GM12872 (cell line): Measurements from ENCODE around the gene GNB1.

ENCODE experiments used
- TF ChIP-seq, protein P1 (sequence below): IDR thresholded peaks from 3 replicates; pipeline ENCODE4 v1.5.1; 2011; ENCODE audit warnings: low read depth, mild to moderate bottlenecking, low read length, moderate library complexity; ENCODE audit not compliant: insufficient read depth

Gene GNB1

DNA sequence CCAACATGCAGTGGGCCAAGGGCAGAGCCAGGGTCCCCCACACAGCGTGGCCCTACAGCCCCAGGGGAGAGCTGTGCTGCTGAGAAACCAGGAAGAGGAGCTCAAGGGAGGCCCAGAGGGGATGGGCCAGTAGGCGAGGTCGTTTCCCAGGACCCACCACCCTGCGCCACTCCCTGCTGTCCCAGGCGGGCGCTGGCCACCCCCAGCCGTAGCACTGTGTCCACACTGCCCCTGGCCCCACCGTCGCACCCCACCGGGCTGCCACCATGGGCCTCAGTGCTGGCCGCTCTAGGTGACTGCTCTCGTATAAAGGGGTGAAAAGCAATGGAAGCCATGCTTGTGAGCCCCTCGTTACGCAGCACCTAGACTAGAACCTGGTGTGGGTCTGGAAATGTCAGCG, 135.0 kb downstream of the GNB1 start:
- TF ChIP-seq, protein P1, sequence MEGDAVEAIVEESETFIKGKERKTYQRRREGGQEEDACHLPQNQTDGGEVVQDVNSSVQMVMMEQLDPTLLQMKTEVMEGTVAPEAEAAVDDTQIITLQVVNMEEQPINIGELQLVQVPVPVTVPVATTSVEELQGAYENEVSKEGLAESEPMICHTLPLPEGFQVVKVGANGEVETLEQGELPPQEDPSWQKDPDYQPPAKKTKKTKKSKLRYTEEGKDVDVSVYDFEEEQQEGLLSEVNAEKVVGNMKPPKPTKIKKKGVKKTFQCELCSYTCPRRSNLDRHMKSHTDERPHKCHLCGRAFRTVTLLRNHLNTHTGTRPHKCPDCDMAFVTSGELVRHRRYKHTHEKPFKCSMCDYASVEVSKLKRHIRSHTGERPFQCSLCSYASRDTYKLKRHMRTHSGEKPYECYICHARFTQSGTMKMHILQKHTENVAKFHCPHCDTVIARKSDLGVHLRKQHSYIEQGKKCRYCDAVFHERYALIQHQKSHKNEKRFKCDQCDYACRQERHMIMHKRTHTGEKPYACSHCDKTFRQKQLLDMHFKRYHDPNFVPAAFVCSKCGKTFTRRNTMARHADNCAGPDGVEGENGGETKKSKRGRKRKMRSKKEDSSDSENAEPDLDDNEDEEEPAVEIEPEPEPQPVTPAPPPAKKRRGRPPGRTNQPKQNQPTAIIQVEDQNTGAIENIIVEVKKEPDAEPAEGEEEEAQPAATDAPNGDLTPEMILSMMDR = no peak

DNA sequence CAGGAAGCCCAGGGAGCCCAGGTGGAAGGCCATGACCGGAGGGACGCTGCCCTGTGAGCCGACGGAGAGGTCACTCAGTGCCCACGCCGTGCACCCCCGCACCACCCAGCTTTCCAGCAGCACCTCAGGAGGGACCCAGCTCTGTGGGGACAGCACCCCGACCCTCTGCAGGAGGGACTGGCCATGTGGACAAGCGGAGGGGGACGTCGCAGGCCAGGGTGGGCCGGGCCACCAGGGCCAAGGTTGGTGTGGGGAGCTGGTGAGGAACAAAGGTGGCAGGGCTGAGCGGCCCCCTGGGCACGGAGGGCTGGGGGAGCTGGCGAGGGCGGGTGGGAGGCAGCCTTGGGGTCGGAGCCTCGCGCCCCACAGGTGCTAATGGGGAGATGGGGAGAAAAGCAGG, 135.5 kb downstream of the GNB1 start:
- TF ChIP-seq, protein P1 = no peak

DNA sequence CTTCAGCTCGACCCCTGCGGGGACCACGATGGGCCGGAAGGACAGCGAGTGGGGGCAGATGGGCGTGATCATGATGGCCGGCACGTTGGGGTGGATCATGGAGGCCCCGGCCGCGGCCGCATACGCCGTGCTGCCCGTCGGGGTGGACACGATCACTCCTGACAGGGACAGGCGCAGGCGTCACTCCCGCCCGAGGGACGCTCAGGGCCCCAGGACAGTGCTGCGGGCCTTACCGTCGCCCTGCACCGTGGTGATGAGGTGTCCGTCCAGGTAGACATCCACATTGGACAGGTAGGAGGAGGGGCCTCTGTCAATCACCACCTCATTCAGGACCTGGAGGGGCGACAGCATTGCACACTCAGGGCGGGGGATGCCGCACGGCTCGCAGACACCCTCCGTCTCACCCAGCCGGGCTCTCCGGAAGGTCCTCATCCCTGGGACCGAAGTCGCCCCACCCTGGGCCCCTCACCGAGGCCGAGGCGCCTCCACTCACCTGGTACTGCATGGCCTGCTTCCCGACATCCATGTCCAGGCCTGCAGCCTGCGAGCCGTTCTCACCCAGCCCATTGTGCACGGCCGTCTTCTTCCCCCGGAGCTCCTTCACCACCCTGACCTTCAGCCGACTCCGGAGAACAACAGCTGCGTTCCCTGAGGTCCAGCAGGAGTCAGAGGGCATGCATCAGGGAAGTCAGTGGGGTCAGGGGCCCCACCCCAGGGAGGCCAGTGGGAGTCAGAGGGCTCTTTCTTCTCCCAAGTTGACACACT, 136.7 kb downstream of the GNB1 start:
- TF ChIP-seq, protein P1 = no peak

DNA sequence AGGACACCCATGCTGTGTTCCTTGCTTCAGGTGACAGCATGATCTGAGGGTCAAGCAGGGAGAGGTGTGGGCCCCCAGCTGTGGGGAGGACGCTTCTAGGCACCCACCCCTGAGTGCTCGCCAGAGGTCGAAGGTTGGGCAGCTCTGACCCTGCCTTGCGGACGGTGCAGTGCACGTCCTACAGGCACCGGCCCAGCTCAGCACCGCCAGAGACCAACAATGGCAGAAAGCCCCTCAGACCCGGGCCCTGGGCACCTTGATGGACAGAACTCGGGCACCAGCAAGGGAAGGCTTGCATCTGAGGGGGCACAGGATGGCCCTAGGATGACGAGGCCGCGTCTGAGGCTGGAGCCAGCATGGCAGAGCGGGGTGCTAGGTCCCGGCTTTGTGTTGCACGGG, 137.3 kb downstream of the GNB1 start:
- TF ChIP-seq, protein P1 = no peak

DNA sequence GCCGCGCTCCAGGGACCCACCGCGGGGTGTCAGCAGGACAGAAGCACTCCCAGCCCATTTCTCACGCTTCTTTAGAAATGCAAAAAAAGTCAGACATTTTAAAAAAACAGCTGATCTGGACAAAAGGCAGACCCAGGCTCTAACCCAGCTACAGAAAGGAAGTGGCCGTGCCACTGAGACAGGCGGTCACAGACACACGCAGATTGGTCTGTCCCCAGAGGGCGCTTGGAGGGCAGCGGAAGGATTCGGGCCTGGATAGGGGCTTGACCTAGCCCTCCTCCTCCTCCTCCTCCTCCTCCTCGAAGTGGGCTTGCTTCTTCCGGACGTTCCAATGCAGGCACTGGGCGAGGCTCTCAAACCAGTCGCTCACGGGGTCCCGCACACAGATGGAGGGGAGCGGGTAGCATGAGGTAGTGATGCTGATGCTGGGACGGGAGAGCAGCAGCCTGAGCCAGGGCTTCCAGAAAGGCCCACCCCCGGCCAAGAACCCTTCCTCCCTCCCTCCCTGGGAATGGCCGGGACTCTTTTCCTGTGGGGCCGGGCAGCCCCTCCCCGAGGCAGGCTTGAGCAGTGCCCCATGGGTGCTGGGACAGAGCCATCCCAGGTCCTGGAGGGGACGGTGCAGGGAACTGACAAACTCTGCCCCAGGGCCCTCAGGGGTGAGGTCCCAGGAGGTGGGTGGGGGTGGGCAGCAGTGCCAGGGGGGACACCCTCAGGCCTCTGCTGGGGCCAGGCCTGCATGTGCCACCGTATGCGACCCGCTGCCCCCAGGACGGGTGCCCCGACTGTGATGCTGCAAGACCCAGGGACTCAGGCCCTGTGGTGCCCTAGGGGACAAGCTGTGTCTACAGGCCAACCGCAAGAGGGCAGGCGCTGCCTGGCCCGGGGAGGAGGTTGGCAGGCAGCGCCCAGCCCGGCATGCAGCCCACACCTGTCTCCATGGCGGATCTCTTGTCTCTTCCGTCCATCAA, 138.0 kb downstream of the GNB1 start:
- TF ChIP-seq, protein P1 = no peak

DNA sequence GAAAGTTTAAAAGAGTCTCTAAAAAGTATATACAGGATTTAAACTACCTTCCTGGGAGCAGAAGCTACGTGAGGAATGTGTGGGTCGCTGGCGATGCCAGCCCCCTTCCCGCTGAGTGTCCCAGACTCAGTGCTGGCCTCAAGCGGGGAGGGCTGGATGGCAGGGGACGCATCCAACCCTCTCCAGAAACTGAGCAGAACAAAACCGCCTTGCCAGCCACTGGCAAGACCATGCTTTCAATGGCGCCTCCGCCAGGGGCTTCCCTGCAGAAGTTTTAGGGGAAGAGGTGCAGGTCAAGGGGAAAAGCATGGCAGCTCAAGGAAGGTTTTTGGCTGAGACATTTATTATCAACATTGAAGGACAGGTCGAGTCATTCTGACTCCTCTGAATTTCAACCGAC, 138.7 kb downstream of the GNB1 start:
- TF ChIP-seq, protein P1 = no peak

DNA sequence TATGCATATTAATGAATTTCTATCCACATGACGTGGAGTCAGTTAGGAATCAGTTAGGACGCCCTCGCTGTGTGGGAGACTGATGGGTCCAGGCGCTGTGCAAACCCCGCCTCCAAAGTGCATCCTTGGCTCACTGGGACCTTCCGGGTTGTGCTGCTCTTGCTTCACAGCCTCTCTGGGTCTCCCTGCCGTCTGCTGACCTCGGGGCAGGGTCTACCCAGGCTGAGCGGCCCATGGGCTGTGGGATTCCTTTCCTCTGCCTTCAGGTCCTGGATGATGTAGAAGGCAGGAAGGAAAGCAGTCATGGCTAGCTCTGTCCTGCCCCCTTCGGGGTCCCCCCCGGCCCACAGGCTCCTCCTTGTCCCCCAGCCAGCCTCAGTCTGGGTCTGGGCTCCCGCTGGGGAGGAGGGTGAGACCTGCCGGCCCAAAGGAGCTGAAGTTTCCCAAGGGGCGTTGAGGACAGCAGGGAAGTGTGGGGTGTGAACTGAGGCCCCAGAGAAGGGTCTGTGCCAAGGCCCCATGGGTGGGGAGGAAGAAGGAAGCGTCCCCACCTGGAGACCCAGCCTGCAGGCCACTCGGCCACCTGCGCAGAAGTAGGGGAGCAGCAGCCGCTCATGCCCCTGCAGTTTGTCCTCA, 142.1 kb downstream of the GNB1 start:
- TF ChIP-seq, protein P1 = no peak
